SK-N-SH treated with all-trans-retinoic acid at 6 μM for 48 hours (cell line): ENCODE results near the gene GRIFIN.

Experiments
- ATAC-seq: fragments of 200-7000 bp; cut with Tn5 transposase; 3 replicates; pipeline ENCODE4 v1.9.1; 2020; ENCODE audit warnings: mild to moderate bottlenecking, moderate library complexity
- ARNTL ChIP-seq: fragments of 450-650 bp; formaldehyde crosslinking; IDR thresholded peaks from 2 replicates; pipeline ENCODE4 v1.5.0; 2020; ENCODE audit warnings: low read depth, mild to moderate bottlenecking, moderate library complexity, borderline replicate concordance
- CSDC2 ChIP-seq: fragments of 250-450 bp; sonication (Bioruptor Pico); IDR thresholded peaks from 2 replicates; pipeline ENCODE4 v1.5.0; 2020; ENCODE audit warnings: mild to moderate bottlenecking, moderate library complexity
- GLIS3 ChIP-seq: fragments of 250-450 bp; sonication (Bioruptor Pico); IDR thresholded peaks from 2 replicates; pipeline ENCODE4 v1.5.0; 2020; ENCODE audit warnings: mild to moderate bottlenecking, moderate library complexity
- ISL1 ChIP-seq: fragments of 250-450 bp; sonication (Bioruptor Pico); IDR thresholded peaks from 2 replicates; pipeline ENCODE4 v2.1.2; 2022; ENCODE audit warnings: mild to moderate bottlenecking, moderate library complexity
- OSR1 ChIP-seq: fragments of 250-450 bp; sonication (Bioruptor Pico); IDR thresholded peaks from 2 replicates; pipeline ENCODE4 v1.8.0; 2022; ENCODE audit warnings: moderate library complexity, mild to moderate bottlenecking, inconsistent platforms
- PPARA ChIP-seq: fragments of 250-450 bp; sonication (Bioruptor Pico); IDR thresholded peaks from 2 replicates; pipeline ENCODE4 v1.5.0; 2020; ENCODE audit warnings: mild to moderate bottlenecking, borderline replicate concordance
- RARB ChIP-seq: fragments of 250-450 bp; sonication (Bioruptor Pico); IDR thresholded peaks from 2 replicates; pipeline ENCODE4 v1.8.0; 2021; ENCODE audit warnings: mild to moderate bottlenecking, moderate library complexity
- SNAI2 ChIP-seq: fragments of 250-450 bp; sonication (Bioruptor Pico); IDR thresholded peaks from 2 replicates; pipeline ENCODE4 v1.5.0; 2020; ENCODE audit warnings: mild to moderate bottlenecking, moderate library complexity
- TCF4 ChIP-seq: fragments of 250-450 bp; sonication (Bioruptor Pico); IDR thresholded peaks from 2 replicates; pipeline ENCODE4 v1.8.0; 2021; ENCODE audit warnings: mild to moderate bottlenecking, moderate library complexity, borderline replicate concordance
- ZC3H10 ChIP-seq: fragments of 250-450 bp; sonication (Bioruptor Pico); IDR thresholded peaks from 2 replicates; pipeline ENCODE4 v1.5.1; 2021; ENCODE audit warnings: mild to moderate bottlenecking, moderate library complexity
- ZFP3 ChIP-seq: fragments of 250-450 bp; sonication (Bioruptor Pico); IDR thresholded peaks from 2 replicates; pipeline ENCODE4 v1.5.0; 2020; ENCODE audit warnings: mild to moderate bottlenecking, moderate library complexity
- ZFP30 ChIP-seq: fragments of 450-650 bp; formaldehyde crosslinking; IDR thresholded peaks from 2 replicates; pipeline ENCODE4 v1.5.0; 2022; ENCODE audit warnings: mild to moderate bottlenecking, moderate library complexity
- ZNF565 ChIP-seq: fragments of 450-650 bp; formaldehyde crosslinking; conservative IDR thresholded peaks from 2 replicates; pipeline ENCODE4 v1.5.0; 2020; ENCODE audit warnings: low read depth, mild to moderate bottlenecking, moderate library complexity
- ZNF8 ChIP-seq: fragments of 450-650 bp; formaldehyde crosslinking; IDR thresholded peaks from 2 replicates; pipeline ENCODE4 v1.5.0; 2020; ENCODE audit warnings: mild to moderate bottlenecking, moderate library complexity
- TF ChIP-seq, protein P1 (sequence below): fragments of 250-450 bp; sonication (Bioruptor Pico); IDR thresholded peaks from 2 replicates; pipeline ENCODE4 v1.5.1; 2021; ENCODE audit warnings: mild to moderate bottlenecking, moderate library complexity
- TF ChIP-seq, protein P2 (sequence below): fragments of 250-450 bp; sonication (Bioruptor Pico); IDR thresholded peaks from 2 replicates; pipeline ENCODE4 v1.5.1; 2020; ENCODE audit warnings: low read depth, mild to moderate bottlenecking, moderate library complexity
- TF ChIP-seq, protein P3 (sequence below): fragments of 250-450 bp; sonication (Bioruptor Pico); IDR thresholded peaks from 2 replicates; pipeline ENCODE4 v1.8.0; 2020; ENCODE audit warnings: mild to moderate bottlenecking, moderate library complexity, borderline replicate concordance
- TF ChIP-seq, protein P4 (sequence below): fragments of 250-450 bp; sonication (Bioruptor Pico); IDR thresholded peaks from 2 replicates; pipeline ENCODE4 v1.5.0; 2020; ENCODE audit warnings: mild to moderate bottlenecking, moderate library complexity
- TF ChIP-seq, protein P5 (sequence below): fragments of 250-450 bp; sonication (Bioruptor Pico); IDR thresholded peaks from 2 replicates; pipeline ENCODE4 v1.8.0; 2021; ENCODE audit warnings: low read depth, mild to moderate bottlenecking, moderate library complexity, borderline replicate concordance

Gene GRIFIN

DNA sequence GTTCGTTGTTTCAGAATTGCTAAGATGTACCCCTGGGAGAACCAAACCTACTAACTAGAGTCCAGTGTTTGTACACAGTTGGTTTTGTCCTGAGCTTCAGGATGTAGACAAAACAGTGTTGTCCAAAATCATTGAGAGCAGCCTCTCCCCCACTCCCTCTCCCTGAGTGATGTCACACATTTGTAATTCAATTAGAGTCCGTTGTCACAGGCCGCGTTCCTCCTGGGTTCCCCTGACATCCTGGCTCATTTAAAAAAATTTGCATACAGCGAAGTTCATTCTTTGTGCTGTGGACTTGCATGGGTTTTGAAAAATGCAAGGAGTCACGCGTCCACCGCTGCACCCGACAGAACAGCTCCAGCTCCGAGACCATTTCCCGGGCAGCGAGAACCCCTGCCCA lies 10.3 kb downstream of the GRIFIN start:
- no peak for TF ChIP-seq GLIS3 (CRISPR knock-in tag)
- TF ChIP-seq SNAI2 (CRISPR knock-in tag), result no peak
- TF ChIP-seq, protein P1, sequence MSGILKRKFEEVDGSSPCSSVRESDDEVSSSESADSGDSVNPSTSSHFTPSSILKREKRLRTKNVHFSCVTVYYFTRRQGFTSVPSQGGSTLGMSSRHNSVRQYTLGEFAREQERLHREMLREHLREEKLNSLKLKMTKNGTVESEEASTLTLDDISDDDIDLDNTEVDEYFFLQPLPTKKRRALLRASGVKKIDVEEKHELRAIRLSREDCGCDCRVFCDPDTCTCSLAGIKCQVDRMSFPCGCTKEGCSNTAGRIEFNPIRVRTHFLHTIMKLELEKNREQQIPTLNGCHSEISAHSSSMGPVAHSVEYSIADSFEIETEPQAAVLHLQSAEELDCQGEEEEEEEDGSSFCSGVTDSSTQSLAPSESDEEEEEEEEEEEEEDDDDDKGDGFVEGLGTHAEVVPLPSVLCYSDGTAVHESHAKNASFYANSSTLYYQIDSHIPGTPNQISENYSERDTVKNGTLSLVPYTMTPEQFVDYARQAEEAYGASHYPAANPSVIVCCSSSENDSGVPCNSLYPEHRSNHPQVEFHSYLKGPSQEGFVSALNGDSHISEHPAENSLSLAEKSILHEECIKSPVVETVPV, result no peak
- TF ChIP-seq CSDC2 (CRISPR knock-in tag), result no peak
- no peak for TF ChIP-seq ZFP30 (CRISPR knock-in tag)
- TF ChIP-seq, protein P2, sequence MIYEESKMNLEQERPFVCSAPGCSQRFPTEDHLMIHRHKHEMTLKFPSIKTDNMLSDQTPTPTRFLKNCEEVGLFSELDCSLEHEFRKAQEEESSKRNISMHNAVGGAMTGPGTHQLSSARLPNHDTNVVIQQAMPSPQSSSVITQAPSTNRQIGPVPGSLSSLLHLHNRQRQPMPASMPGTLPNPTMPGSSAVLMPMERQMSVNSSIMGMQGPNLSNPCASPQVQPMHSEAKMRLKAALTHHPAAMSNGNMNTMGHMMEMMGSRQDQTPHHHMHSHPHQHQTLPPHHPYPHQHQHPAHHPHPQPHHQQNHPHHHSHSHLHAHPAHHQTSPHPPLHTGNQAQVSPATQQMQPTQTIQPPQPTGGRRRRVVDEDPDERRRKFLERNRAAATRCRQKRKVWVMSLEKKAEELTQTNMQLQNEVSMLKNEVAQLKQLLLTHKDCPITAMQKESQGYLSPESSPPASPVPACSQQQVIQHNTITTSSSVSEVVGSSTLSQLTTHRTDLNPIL (CRISPR knock-in tag), result no peak
- TF ChIP-seq PPARA (CRISPR knock-in tag), result no peak
- TF ChIP-seq, protein P3, sequence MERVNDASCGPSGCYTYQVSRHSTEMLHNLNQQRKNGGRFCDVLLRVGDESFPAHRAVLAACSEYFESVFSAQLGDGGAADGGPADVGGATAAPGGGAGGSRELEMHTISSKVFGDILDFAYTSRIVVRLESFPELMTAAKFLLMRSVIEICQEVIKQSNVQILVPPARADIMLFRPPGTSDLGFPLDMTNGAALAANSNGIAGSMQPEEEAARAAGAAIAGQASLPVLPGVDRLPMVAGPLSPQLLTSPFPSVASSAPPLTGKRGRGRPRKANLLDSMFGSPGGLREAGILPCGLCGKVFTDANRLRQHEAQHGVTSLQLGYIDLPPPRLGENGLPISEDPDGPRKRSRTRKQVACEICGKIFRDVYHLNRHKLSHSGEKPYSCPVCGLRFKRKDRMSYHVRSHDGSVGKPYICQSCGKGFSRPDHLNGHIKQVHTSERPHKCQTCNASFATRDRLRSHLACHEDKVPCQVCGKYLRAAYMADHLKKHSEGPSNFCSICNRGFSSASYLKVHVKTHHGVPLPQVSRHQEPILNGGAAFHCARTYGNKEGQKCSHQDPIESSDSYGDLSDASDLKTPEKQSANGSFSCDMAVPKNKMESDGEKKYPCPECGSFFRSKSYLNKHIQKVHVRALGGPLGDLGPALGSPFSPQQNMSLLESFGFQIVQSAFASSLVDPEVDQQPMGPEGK (CRISPR knock-in tag), result no peak
- TF ChIP-seq RARB (CRISPR knock-in tag), result no peak
- no peak for TF ChIP-seq OSR1 (CRISPR knock-in tag)
- TF ChIP-seq ZC3H10, result no peak
- ATAC-seq, result no peak

DNA sequence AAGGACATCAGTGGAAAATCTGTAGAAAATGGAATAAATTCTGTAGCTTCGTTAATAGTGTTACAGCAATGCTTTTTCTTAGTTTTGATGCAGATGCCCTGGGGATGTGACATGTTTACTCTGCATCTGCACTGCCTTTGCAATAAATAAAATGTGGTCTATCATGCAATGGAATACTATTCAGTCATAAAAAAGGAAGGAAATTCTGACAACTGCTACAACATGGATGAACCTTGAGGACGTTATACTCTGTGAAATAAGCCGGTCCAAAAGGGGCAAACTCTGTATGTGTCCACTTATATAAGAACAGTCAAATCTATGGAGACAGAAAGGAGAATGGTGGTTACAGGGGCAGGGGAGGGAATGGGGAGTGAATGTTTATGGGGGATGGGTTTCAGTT lies 13.5 kb downstream of the GRIFIN start:
- no peak for TF ChIP-seq ZNF8 (CRISPR knock-in tag)
- TF ChIP-seq TCF4 (CRISPR knock-in tag), result no peak
- TF ChIP-seq ISL1 (CRISPR knock-in tag), result no peak
- TF ChIP-seq, protein P1, result no peak
- TF ChIP-seq ZFP3, result no peak
- TF ChIP-seq ARNTL, result no peak
- no peak for ATAC-seq

DNA sequence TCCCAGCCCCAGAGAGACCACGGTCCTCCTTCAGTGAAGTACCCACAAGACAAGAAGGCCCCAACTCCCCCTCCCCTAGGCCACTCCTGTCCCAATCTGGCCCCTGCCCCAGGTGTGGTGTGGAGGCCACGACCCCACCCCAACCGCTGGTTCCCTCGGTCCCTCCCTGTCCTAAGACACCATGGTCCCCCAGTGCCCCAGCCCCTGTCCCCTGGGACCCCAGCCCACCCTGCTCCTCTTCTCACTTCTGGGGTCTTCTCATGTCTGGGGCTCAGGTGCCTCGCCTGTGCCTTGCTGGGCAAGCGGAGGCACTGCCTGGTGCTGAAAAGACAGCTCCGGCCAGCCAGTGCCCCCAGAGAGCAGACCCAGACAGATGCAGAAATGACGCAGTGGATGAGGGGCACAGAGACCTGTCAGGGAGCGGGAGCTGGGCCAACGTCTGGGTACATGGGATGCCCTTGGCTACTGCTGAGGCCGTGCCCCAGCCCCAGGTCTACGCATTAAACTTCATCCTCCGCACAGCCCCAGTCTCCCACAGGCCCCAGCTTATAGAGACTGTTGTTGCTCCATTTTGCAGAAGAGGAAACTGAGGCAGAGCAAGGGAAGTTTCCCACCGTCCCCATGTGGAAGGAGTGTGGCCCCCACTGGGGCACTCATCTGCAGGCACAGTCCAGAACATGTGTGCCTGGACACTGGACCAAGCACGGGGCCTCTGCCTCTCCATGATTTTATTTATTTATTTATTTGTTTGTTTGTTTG lies 14.8 kb downstream of the GRIFIN start:
- peak; percentile 17; the same call in 1 of the 3 replicates for ATAC-seq
- TF ChIP-seq, protein P2 (CRISPR knock-in tag), result no peak
- no peak for TF ChIP-seq RARB (CRISPR knock-in tag)

DNA sequence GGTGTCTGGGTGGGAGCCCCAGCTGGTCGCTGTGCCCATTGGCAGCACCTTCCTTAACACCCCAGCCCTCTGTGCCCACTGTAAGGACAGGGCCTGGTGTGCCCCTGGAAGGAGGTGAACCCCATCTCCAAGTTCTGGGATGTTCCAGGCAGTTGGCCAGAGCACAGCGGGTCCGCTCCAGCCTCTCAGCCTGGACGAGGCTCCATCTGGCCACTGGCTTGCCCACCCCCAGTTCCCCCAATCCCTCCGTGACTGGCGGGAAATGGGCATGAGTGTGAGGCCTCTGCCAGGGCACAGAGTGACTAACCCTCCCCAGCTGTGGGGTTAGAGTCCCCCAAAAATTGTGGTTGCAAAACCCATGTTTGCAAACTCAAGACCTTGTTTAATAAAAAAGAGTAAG lies 15.6 kb downstream of the GRIFIN start:
- peak; percentile 24; the same call in 2 of the 3 replicates for ATAC-seq
- no peak for TF ChIP-seq ZC3H10
- TF ChIP-seq, protein P4, sequence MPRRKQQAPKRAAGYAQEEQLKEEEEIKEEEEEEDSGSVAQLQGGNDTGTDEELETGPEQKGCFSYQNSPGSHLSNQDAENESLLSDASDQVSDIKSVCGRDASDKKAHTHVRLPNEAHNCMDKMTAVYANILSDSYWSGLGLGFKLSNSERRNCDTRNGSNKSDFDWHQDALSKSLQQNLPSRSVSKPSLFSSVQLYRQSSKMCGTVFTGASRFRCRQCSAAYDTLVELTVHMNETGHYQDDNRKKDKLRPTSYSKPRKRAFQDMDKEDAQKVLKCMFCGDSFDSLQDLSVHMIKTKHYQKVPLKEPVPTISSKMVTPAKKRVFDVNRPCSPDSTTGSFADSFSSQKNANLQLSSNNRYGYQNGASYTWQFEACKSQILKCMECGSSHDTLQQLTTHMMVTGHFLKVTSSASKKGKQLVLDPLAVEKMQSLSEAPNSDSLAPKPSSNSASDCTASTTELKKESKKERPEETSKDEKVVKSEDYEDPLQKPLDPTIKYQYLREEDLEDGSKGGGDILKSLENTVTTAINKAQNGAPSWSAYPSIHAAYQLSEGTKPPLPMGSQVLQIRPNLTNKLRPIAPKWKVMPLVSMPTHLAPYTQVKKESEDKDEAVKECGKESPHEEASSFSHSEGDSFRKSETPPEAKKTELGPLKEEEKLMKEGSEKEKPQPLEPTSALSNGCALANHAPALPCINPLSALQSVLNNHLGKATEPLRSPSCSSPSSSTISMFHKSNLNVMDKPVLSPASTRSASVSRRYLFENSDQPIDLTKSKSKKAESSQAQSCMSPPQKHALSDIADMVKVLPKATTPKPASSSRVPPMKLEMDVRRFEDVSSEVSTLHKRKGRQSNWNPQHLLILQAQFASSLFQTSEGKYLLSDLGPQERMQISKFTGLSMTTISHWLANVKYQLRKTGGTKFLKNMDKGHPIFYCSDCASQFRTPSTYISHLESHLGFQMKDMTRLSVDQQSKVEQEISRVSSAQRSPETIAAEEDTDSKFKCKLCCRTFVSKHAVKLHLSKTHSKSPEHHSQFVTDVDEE, result no peak
- TF ChIP-seq ZNF8 (CRISPR knock-in tag), result no peak
- no peak for TF ChIP-seq GLIS3 (CRISPR knock-in tag)
- TF ChIP-seq ZNF565 (CRISPR knock-in tag), result no peak
- no peak for TF ChIP-seq RARB (CRISPR knock-in tag)
- TF ChIP-seq, protein P3 (CRISPR knock-in tag), result no peak
- TF ChIP-seq ISL1 (CRISPR knock-in tag), result no peak
- TF ChIP-seq, protein P5, sequence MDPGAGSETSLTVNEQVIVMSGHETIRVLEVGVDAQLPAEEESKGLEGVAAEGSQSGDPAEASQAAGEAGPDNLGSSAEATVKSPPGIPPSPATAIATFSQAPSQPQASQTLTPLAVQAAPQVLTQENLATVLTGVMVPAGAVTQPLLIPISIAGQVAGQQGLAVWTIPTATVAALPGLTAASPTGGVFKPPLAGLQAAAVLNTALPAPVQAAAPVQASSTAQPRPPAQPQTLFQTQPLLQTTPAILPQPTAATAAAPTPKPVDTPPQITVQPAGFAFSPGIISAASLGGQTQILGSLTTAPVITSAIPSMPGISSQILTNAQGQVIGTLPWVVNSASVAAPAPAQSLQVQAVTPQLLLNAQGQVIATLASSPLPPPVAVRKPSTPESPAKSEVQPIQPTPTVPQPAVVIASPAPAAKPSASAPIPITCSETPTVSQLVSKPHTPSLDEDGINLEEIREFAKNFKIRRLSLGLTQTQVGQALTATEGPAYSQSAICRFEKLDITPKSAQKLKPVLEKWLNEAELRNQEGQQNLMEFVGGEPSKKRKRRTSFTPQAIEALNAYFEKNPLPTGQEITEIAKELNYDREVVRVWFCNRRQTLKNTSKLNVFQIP, result no peak
- TF ChIP-seq, protein P1, result no peak
